Measurements from ENCODE around the gene SOWAHA. TPM values are rescaled to one million over a fixed set of nuclear protein-coding genes. Genes with fewer than 3 reads are reported as not detected.

The SOWAHA gene
- total and polyA plus RNA-seq, 2 of the 8 experiments (the other 6 are each of a cell fraction or from before 2014, with no cell fraction given): 0.09 to 0.11 TPM

DNA sequence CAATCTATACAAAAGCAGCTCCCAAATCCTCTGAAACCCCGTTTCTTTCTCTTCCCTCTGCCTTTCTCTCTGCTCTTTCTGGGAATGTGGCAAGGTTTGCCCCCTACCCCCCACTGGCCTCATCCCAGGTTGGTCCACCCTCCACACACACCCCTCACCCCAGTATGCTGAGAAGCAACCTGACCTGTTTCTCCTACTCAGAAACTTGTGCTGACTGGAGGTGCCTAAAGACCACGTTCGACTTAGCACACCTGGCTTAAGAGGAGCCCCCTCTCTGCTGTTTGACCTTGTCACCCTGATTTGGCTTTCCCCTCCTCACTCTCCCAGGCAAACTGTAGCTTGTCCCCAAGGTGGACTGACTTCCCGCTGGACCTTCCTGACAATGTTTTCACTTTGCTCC is 35.0 kb upstream of the SOWAHA start:
- no peak overlapping the region for H2AK5ac ChIP-seq (ENCODE audit: low read depth, low read length)
- no peak overlapping the region for H2BK120ac ChIP-seq (replicated peaks; ENCODE audit: low read depth, low read length)
- no peaks in the 10 kb centered on the region for H3K36me3 ChIP-seq (ENCODE audit: control insufficient read depth in 2 of 4, insufficient read depth in 4 of 4, low read length in 3 of 4)
- H4K91ac ChIP-seq (replicated peaks; ENCODE audit: insufficient read length, low read length): no peak overlapping the region
- 71% methylated on average over 4 of the region's 4 CpGs; no CpG with 5 or more reads in 1 of the 2 experiments for WGBS, 2 experiments (ENCODE audit: extremely low coverage in 1 of 2, insufficient coverage in 1 of 2, insufficient read length in 1 of 2, insufficient replicate concordance in 2 of 2, low coverage in 1 of 2, low lambda C conversion rate in 2 of 2, missing lambda C conversion rate in 1 of 2)
- H3K4me2 ChIP-seq (ENCODE audit: insufficient read depth in 1 of 2, low read depth in 2 of 2, low read length in 2 of 2): peak overlapping the region; percentile 92 to 94
- no peak overlapping the region for H3K4ac ChIP-seq (replicated peaks; ENCODE audit: insufficient read length, low read depth, low read length)
- no peak overlapping the region for H4K8ac ChIP-seq (ENCODE audit: extremely low read depth, insufficient read depth, low read length)
- no peak overlapping the region for H4K5ac ChIP-seq (ENCODE audit: insufficient read length, low read depth, low read length)
- H2BK5ac ChIP-seq (ENCODE audit: low read depth, low read length): no peak overlapping the region
- peaks cover 10% of the 10 kb centered on the region for H3K23me2 ChIP-seq (ENCODE audit: low read depth, low read length)
- no peak overlapping the region for H2BK15ac ChIP-seq (ENCODE audit: low read length)
- H3K4me1 ChIP-seq (replicated peaks in 1 of 4; ENCODE audit: control insufficient read depth in 3 of 4, insufficient read depth in 4 of 4, low read length in 3 of 4): peaks cover 0 to 9% (median 1%) of the 10 kb centered on the region in 4 experiments; a peak in 5 of 7 replicates
- H3K9me3 ChIP-seq (ENCODE audit: insufficient read depth in 2 of 2, low read depth in 1 of 2, low read length in 1 of 2): no peaks in the 10 kb centered on the region
- H3K79me1 ChIP-seq (ENCODE audit: low read depth, low read length): no peaks in the 10 kb centered on the region; the same call in 1 of the 2 replicates
- H3K56ac ChIP-seq (replicated peaks; ENCODE audit: insufficient read length, low read depth, low read length): no peak overlapping the region
- H2AFZ ChIP-seq (ENCODE audit: low read length): peak overlapping the region; percentile 98; the same call in 1 of the 2 replicates
- CTCF ChIA-PET (ENCODE audit: partially characterized antibody): interaction anchor here (0.9 to 3.6 kb wide), 11 partner anchors 9 to 252 kb away, joined by 3 to 17 read pairs (median 5); no protein-coding TSS in a partner anchor
- no peak overlapping the region for H3K23ac ChIP-seq (ENCODE audit: insufficient read length)
- peak; percentile 30 for TF ChIP-seq EZH2 (IDR thresholded peaks at IDR 0.05; ENCODE audit: low read depth, low read length, severe bottlenecking)
- TF ChIP-seq, protein P1, sequence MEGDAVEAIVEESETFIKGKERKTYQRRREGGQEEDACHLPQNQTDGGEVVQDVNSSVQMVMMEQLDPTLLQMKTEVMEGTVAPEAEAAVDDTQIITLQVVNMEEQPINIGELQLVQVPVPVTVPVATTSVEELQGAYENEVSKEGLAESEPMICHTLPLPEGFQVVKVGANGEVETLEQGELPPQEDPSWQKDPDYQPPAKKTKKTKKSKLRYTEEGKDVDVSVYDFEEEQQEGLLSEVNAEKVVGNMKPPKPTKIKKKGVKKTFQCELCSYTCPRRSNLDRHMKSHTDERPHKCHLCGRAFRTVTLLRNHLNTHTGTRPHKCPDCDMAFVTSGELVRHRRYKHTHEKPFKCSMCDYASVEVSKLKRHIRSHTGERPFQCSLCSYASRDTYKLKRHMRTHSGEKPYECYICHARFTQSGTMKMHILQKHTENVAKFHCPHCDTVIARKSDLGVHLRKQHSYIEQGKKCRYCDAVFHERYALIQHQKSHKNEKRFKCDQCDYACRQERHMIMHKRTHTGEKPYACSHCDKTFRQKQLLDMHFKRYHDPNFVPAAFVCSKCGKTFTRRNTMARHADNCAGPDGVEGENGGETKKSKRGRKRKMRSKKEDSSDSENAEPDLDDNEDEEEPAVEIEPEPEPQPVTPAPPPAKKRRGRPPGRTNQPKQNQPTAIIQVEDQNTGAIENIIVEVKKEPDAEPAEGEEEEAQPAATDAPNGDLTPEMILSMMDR (IDR thresholded peaks at IDR 0.05; ENCODE audit: control extremely low read depth in 1 of 3, insufficient read depth in 1 of 3, low read depth in 1 of 3, low read length in 3 of 3): no peak
- TF ChIP-seq TAF1 (IDR thresholded peaks at IDR 0.05; ENCODE audit: low read depth, low read length): no peak
- peaks cover 0 to 7% of the 10 kb centered on the region in 2 experiments for H4K20me1 ChIP-seq (replicated peaks in 1 of 2; ENCODE audit: control insufficient read depth in 1 of 2, insufficient read depth in 2 of 2, low read length in 2 of 2)
- no peak overlapping the region for H2BK12ac ChIP-seq (ENCODE audit: low read depth, low read length)
- no peak overlapping the region for H3K27ac ChIP-seq (ENCODE audit: low read depth, low read length)
- H2BK20ac ChIP-seq (ENCODE audit: low read length): no peak overlapping the region
- FAIRE-seq: no peak
- peak overlapping the region in 2 of 4 experiments; percentile 72 to 74; a peak in 4 of 8 replicates for H3K4me3 ChIP-seq (ENCODE audit: extremely low read depth in 1 of 4, insufficient read depth in 2 of 4, low read depth in 3 of 4, low read length in 4 of 4)
- no peak overlapping the region for H3K14ac ChIP-seq (ENCODE audit: insufficient read length)
- no peak for DNase-seq (ENCODE audit: low read depth in 1 of 2, low spot score in 2 of 2)
- H3K27me3 ChIP-seq (replicated peaks in 1 of 4; ENCODE audit: control insufficient read depth in 3 of 4, extremely low read depth in 1 of 4, insufficient read depth in 3 of 4, low read length in 3 of 4): peaks cover 2 to 51% (median 34%) of the 10 kb centered on the region in 4 experiments
- no peak overlapping the region for H3K18ac ChIP-seq (ENCODE audit: extremely low read depth, low read length)
- H3K79me2 ChIP-seq (ENCODE audit: control insufficient read depth in 1 of 2, insufficient read depth in 2 of 2, low read length in 2 of 2): peaks cover 0 to 7% of the 10 kb centered on the region in 2 experiments; a peak in 1 of 4 replicates
- H3K9ac ChIP-seq (replicated peaks in 1 of 4; ENCODE audit: extremely low read depth in 1 of 4, low read depth in 3 of 4, low read length in 3 of 4): no peak overlapping the region
- POLR2A ChIA-PET (ENCODE audit: partially characterized antibody): interaction anchor here (1.0 to 2.7 kb wide), 4 partner anchors 8 to 45 kb away, joined by 3 to 8 read pairs (median 4); partner anchors contain the start of gene CCNI2
